SK-N-MC (cell line): Measurements from ENCODE around the gene AARS2.
"Not testable (repeated sequence)": the region's sequence is repeated elsewhere in the genome, so short reads cannot be mapped to it uniquely, and the experiment has no call there.

Source experiments
- DNase-seq: peaks from one replicate; pipeline ENCODE4 v3.0.0-alpha.2; 2011; ENCODE audit warnings: low read depth, low spot score
- H3K27ac ChIP-seq: fragments of 200-600 bp; sonication (generic); 2 replicates; pipeline ENCODE4 v1.5.1; 2016; ENCODE audit warnings: mixed run types
- H3K36me3 ChIP-seq: fragments of 200-600 bp; sonication (generic); 2 replicates; pipeline ENCODE4 v1.6.1; 2017; ENCODE audit warnings: antibody characterized with exemption, low read length, mixed read lengths; ENCODE audit not compliant: insufficient read depth
- H3K4me3 ChIP-seq: fragments of 200-600 bp; sonication (generic); 2 replicates; pipeline ENCODE4 v1.5.1; 2016
- H3K9ac ChIP-seq: fragments of 200-600 bp; sonication (generic); 2 replicates; pipeline ENCODE4 v1.8.0; 2017; ENCODE audit warnings: mixed run types, mixed read lengths; ENCODE audit not compliant: insufficient read length
- H3K9me3 ChIP-seq: fragments of 200-600 bp; sonication (generic); 2 replicates; pipeline ENCODE4 v1.6.1; 2017; ENCODE audit warnings: low read depth, mild to moderate bottlenecking, antibody characterized with exemption, low read length, moderate library complexity, mixed read lengths
- EZH2 ChIP-seq: fragments of 200-600 bp; sonication (generic); IDR thresholded peaks from one replicate; pipeline ENCODE4 v1.6.1; 2017; ENCODE audit warnings: antibody characterized with exemption
- FOXP2 ChIP-seq: optimal IDR thresholded peaks from 2 replicates; pipeline ENCODE3; 2011; ENCODE audit warnings: mild to moderate bottlenecking, moderate library complexity; ENCODE audit not compliant: insufficient read depth; ENCODE audit errors: extremely low read length, control extremely low read depth
- POLR2AphosphoS5 ChIP-seq: IDR thresholded peaks from 2 replicates; pipeline ENCODE4 v1.6.1; 2012; ENCODE audit warnings: mild to moderate bottlenecking, low read depth, low read length, borderline replicate concordance

AARS2 gene

GRCh38 chr6:44312901-44313788 is at the start of gene AARS2:
TSS of gene AARS2 (minus strand) at chr6:44313347. CDS start at chr6:44313323, 24 bp downstream.
- Histone ChIP-seq H3K4me3 (peak within 1 kb of the TSS; percentile 89), H3K36me3 (peaks cover 33% of the 10 kb centered on the region), H3K9ac (peak within 1 kb of the TSS; percentile 93), H3K9me3 (no peaks in the 10 kb centered on the region), H3K27ac (peak within 1 kb of the TSS; percentile 53)
- TF ChIP-seq POLR2AphosphoS5, result peak; percentile 98
- no peak for TF ChIP-seq EZH2
- peak; percentile 8 for TF ChIP-seq FOXP2
- peak; percentile 59 for DNase-seq

GRCh38 chr6:44361947-44362346 is 48.8 kb upstream of the AARS2 start:
- Histone ChIP-seq H3K9me3 (no peaks in the 10 kb centered on the region), H3K9ac (no peak overlapping the region), H3K4me3 (no peak overlapping the region), H3K36me3 (no peaks in the 10 kb centered on the region), H3K27ac (peak overlapping the region; percentile 78; the same call in 1 of the 2 replicates)
- no peak for TF ChIP-seq FOXP2
- TF ChIP-seq POLR2AphosphoS5, result no peak
- TF ChIP-seq EZH2, result no peak
- no peak for DNase-seq

GRCh38 chr6:44359973-44360372 is 46.8 kb upstream of the AARS2 start:
- H3K9ac ChIP-seq, result no peak overlapping the region
- H3K36me3 ChIP-seq, result no peaks in the 10 kb centered on the region
- H3K4me3 ChIP-seq, result no peak overlapping the region
- no peak for TF ChIP-seq POLR2AphosphoS5
- no peak for TF ChIP-seq FOXP2
- TF ChIP-seq EZH2, result no peak
- no peak overlapping the region for H3K27ac ChIP-seq
- no peak for DNase-seq
- no peaks in the 10 kb centered on the region for H3K9me3 ChIP-seq

GRCh38 chr6:44356487-44356886 is 43.3 kb upstream of the AARS2 start:
- Histone ChIP-seq H3K27ac (no peak overlapping the region), H3K36me3 (no peaks in the 10 kb centered on the region), H3K4me3 (no peak overlapping the region), H3K9ac (no peak overlapping the region), H3K9me3 (no peaks in the 10 kb centered on the region)
- TF ChIP-seq POLR2AphosphoS5 (no peak), EZH2 (no peak), FOXP2 (no peak)
- DNase-seq, result no peak

- no peak overlapping the region for H3K27ac ChIP-seq
- DNase-seq, result no peak
- H3K36me3 ChIP-seq, result no peaks in the 10 kb centered on the region
- TF ChIP-seq POLR2AphosphoS5 (no peak), FOXP2 (no peak), EZH2 (no peak)
- no peak overlapping the region for H3K9ac ChIP-seq
- H3K4me3 ChIP-seq, result no peak overlapping the region
- H3K9me3 ChIP-seq, result no peaks in the 10 kb centered on the region
Observed at GRCh38 chr6:44355640-44356039, 42.5 kb upstream of the AARS2 start.

GRCh38 chr6:44353336-44353735 is 40.2 kb upstream of the AARS2 start:
- no peak for TF ChIP-seq EZH2
- TF ChIP-seq FOXP2, result no peak
- TF ChIP-seq POLR2AphosphoS5, result no peak
- Histone ChIP-seq H3K36me3 (no peaks in the 10 kb centered on the region), H3K4me3 (no peak overlapping the region), H3K9ac (no peak overlapping the region), H3K27ac (no peak overlapping the region), H3K9me3 (no peaks in the 10 kb centered on the region)
- no peak for DNase-seq

- H3K9ac ChIP-seq, result no peak overlapping the region
- no peaks in the 10 kb centered on the region for H3K9me3 ChIP-seq
- DNase-seq, result no peak
- H3K36me3 ChIP-seq, result no peaks in the 10 kb centered on the region
- TF ChIP-seq FOXP2 (no peak), POLR2AphosphoS5 (no peak), EZH2 (no peak)
- H3K27ac ChIP-seq, result no peak overlapping the region
- no peak overlapping the region for H3K4me3 ChIP-seq
Observed at GRCh38 chr6:44352259-44352658, 39.1 kb upstream of the AARS2 start.

GRCh38 chr6:44350650-44350994 is 37.5 kb upstream of the AARS2 start:
- H3K9me3 ChIP-seq, H3K36me3 ChIP-seq, H3K9ac ChIP-seq, DNase-seq, H3K4me3 ChIP-seq, H3K27ac ChIP-seq: not testable (repeated sequence)
